HepG2 (cell line): ENCODE results near the gene HAPLN2.

ENCODE experiments used
- ATF1 ChIP-seq: IDR thresholded peaks from 2 replicates; pipeline ENCODE4 v1.6.1; 2016; ENCODE audit warnings: mild to moderate bottlenecking, control low read depth
- CTCF ChIP-seq: sonication (generic); formaldehyde crosslinking; IDR thresholded peaks from 2 replicates; pipeline ENCODE4 v1.5.0; 2020; ENCODE audit warnings: mild to moderate bottlenecking, missing genetic modification reagents, moderate library complexity
- DMTF1 ChIP-seq: sonication (generic); formaldehyde crosslinking; IDR thresholded peaks from 2 replicates; pipeline ENCODE4 v1.4.0; 2020; ENCODE audit warnings: mild to moderate bottlenecking, missing genetic modification reagents
- ERF ChIP-seq: IDR thresholded peaks from 2 replicates; pipeline ENCODE4 v1.6.1; 2018; ENCODE audit warnings: missing biosample characterization, missing genetic modification reagents
- ETV6 ChIP-seq: sonication (generic); formaldehyde crosslinking; conservative IDR thresholded peaks from 2 replicates; pipeline ENCODE4 v1.4.0; 2020; ENCODE audit warnings: missing genetic modification reagents
- EZH2 ChIP-seq: conservative IDR thresholded peaks from 2 replicates; pipeline ENCODE4 v1.6.1; 2012; ENCODE audit warnings: mild to moderate bottlenecking, low read depth, low read length, moderate library complexity
- GLI4 ChIP-seq: sonication (generic); formaldehyde crosslinking; IDR thresholded peaks from 2 replicates; pipeline ENCODE4 v1.5.1; 2020; ENCODE audit warnings: missing genetic modification reagents, mild to moderate bottlenecking, moderate library complexity, borderline replicate concordance
- KDM1A ChIP-seq: IDR thresholded peaks from 2 replicates; pipeline ENCODE4 v1.6.1; 2016; ENCODE audit warnings: missing compliant biosample characterization
- MTF2 ChIP-seq: sonication (generic); formaldehyde crosslinking; IDR thresholded peaks from 2 replicates; pipeline ENCODE4 v1.5.0; 2020; ENCODE audit warnings: missing genetic modification reagents, borderline replicate concordance
- MXI1 ChIP-seq: IDR thresholded peaks from 3 replicates; pipeline ENCODE4 v1.6.1; 2012; ENCODE audit warnings: low read depth, low read length, inconsistent platforms, borderline replicate concordance
- TAF1 ChIP-seq: sonication (generic); formaldehyde crosslinking; IDR thresholded peaks from 2 replicates; pipeline ENCODE4 v1.4.0; 2020; ENCODE audit warnings: missing genetic modification reagents
- ZBTB43 ChIP-seq: sonication (generic); formaldehyde crosslinking; conservative IDR thresholded peaks from 2 replicates; pipeline ENCODE4 v1.4.0; 2020; ENCODE audit warnings: missing genetic modification reagents
- ZNF18 ChIP-seq: sonication (generic); formaldehyde crosslinking; IDR thresholded peaks from 2 replicates; pipeline ENCODE4 v1.8.0; 2022; ENCODE audit warnings: mild to moderate bottlenecking, missing genetic modification reagents; ENCODE audit not compliant: insufficient replicate concordance
- ZNF326 ChIP-seq: sonication (generic); formaldehyde crosslinking; IDR thresholded peaks from 2 replicates; pipeline ENCODE4 v1.4.0; 2020; ENCODE audit warnings: missing genetic modification reagents, borderline replicate concordance

GRCh38 chr1:156673387-156674121 is 54.3 kb downstream of the HAPLN2 start:
- TF ChIP-seq DMTF1 (CRISPR knock-in tag) (no peak), ETV6 (CRISPR knock-in tag) (no peak), ERF (CRISPR knock-in tag) (no peak), ZNF326 (CRISPR knock-in tag) (no peak), KDM1A (CRISPR knock-in tag) (no peak), EZH2 (no peak), MTF2 (CRISPR knock-in tag) (no peak), GLI4 (CRISPR knock-in tag) (no peak), ZBTB43 (no peak), CTCF (CRISPR knock-in tag) (no peak), ZNF18 (CRISPR knock-in tag) (no peak), TAF1 (no peak), MXI1 (no peak), ATF1 (CRISPR knock-in tag) (no peak)
